Adipose tissue (tissue), 3 donors: ENCODE measurements around the gene LRRFIP2. TPM values are rescaled to one million over a fixed set of nuclear protein-coding genes. Genes with fewer than 3 reads are reported as not detected.
"Not testable (repeated sequence)": the region's sequence is repeated elsewhere in the genome, so short reads cannot be mapped to it uniquely, and the experiment has no call there.

Source experiments
- H3K27ac ChIP-seq: one replicate; pipeline ENCODE4 v1.5.1; 2013; ENCODE audit warnings: low read depth, low read length
- WGBS, 3 donors: extraction: QIAGEN DNeasy Blood & Tissue Kit; methylation state at CpG; one replicate each; pipeline ENCODE4 v1.1.7; 2013; 5-methylcytosine and 5-hydroxymethylcytosine counted together
- polyA plus RNA-seq, 3 donors: library from polyadenylated mRNA; stranded (reverse); fragments of 200-250 nt; gene quantifications; one replicate each; pipeline ENCODE4 v1.2.3, GENCODE V29; 2013
- donor health status: healthy with polysubstance abuse.
- donor health status: Bipolar disorder and iron deficiency.
- donor health status: healthy.

The LRRFIP2 gene
- polyA plus RNA-seq, 3 donors: 14.8 to 27.8 (median 21.3) TPM

DNA sequence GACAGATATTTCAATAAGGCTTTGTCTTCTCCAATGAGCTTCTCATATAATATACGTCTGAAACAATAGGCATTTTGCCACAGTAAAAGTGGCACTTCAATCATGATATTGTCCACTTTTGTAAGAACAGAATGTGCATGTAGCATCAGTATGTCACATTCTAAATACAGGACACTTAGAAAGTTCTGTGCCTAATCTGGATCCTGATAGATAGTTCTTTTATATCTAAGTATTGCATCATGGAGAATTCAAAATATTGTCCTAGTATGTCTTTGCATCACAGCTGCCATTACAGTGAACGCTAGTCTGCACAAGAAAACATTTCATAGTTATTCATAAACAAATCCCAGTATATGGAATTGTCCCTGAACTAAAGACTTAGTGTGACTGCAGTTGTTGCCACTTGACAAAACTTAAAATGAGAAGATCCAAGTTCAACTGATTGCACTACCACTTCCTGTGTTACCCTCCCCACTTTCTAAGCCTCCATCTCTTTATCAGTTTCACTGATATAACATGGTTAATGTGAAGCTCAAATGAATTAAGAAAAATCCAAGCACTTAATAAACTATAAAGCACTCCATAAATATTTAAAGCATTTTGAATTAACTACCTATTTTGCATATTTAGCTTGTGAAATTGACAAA lies 19.6 kb downstream of the LRRFIP2 start:
- H3K27ac ChIP-seq: no peak overlapping the region
- WGBS, 3 donors: 85 to 93% (median 86%) methylated on average over 2 of the region's 2 CpGs

DNA sequence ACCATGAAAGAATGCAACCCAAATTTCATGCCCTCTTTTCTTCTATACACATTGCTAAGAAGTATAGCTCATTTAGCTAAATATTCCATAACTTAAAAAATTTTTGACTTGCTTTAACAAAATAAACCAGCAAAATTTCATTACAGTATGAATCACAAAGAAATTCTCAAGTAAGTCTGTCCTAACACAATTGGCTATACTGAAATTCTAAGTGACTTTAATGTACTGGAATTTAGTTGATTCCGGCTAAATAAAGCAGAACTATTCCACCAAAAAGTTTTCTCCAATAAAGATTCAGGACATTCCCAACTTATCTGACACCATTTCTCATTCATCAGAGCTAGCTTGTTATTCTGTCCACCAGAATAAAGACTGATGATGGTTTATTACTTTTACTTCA lies 23.8 kb downstream of the LRRFIP2 start:
- 94 to 100% (median 100%) methylated on average over 1 of the region's 1 CpG for WGBS, 3 donors
- H3K27ac ChIP-seq: no peak overlapping the region

DNA sequence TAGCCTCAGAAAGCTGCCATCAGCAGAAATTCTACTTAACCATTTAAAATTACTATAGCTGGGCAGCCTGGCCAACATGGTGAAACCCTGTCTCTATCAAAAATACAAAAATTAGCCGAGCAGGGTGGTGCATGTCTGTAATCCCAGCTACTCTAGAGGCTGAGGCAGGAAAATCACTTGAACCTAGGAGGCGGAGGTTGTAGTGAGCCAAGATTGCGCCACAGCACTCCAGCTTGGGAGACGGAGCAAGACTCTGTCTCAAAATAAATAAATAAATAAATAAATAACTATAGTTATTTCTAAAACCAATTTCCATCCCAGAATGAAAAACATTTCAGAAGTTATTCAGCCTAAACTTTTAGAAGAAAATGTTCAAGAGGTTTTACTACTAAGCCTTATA lies 25.1 kb downstream of the LRRFIP2 start:
- H3K27ac ChIP-seq: no peak overlapping the region
- WGBS, 3 donors: 60 to 94% (median 61%) methylated on average over 4 of the region's 4 CpGs

DNA sequence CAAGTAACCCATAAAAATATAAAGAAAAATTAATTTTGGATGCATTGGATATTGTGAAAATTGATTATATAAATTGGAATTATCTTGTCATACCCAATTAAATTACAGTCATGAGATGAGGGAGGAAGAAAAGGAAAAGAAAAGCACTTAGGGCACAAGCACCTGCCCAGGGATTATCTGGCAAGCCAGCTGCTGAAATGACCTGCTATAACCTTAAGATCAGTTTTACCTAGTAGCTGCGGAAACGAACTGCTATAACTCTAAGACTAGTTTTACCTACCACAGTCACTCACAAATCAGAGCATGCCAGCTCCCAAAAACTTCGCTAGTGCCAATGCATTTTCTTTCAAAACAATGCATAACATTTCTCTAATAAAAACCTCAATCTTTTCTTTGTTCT lies 26.2 kb downstream of the LRRFIP2 start:
- H3K27ac ChIP-seq: no peak overlapping the region

DNA sequence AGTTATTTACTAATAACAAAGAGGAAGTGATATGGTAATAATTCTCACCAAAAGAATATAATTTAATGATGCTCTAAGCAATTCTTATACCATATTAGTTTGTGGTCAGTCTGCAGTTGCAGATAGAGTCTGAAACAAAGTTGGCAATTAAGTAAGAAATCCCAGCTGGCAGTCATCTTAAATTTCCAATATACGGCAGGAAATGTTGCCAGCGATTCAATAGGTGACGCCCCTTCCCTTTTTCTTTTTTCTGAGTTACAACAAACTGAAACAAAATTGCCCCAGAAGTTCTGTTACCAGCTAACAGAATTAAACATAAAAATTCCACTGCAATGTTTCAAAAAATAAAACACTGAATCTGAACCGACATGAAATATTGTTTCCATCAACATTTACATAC lies 26.7 kb downstream of the LRRFIP2 start:
- no peak overlapping the region for H3K27ac ChIP-seq
- WGBS, 3 donors: 29 to 80% (median 52%) methylated on average over 4 of the region's 4 CpGs

More for the DNA sequence above, 26.2 kb downstream of the LRRFIP2 start:
- WGBS, 3 donors: 71 to 89% (median 82%) methylated on average over 3 of the region's 3 CpGs

DNA sequence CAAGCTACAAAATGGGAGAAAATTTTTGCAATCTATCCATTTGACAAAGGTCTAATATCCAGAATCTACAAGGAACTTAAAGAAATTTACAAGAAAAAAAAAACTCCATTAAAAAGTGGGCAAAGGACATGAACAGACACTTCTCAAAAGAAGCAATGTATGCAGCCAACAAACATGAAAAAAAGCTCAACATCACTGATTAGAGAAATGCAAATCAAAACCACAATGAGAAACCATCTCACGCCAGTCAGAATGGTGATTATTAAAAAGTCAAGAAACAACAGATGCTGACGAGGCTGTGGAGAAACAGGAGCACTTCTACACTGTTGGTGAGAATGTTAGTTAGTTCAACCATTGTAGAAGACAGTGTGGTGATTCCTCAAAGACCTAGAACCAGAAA lies 27.5 kb downstream of the LRRFIP2 start:
- WGBS, 3 donors: 70 to 94% (median 71%) methylated on average over 2 of the region's 2 CpGs
- H3K27ac ChIP-seq: not testable (repeated sequence)

DNA sequence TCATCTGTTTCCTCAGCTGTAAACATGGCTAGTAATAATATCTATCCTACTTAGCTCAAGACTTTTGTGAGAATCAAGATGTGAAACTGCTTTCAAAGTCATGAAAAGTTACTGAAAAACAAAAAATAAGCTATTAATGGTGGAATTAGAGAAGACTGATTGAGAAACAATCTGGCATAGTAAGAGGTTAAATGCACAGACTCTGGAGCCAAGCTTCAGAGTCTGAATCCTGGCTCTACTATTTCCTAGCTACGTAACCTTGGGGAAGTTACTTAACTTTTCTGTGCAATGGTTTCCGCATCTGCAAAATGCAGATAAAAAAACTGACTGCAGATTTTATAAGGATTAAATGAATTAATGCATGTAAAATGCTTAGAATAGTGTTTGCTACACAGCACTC lies 28.8 kb downstream of the LRRFIP2 start:
- 6 to 16% (median 15%) methylated on average over 2 of the region's 2 CpGs for WGBS, 3 donors
- no peak overlapping the region for H3K27ac ChIP-seq

DNA sequence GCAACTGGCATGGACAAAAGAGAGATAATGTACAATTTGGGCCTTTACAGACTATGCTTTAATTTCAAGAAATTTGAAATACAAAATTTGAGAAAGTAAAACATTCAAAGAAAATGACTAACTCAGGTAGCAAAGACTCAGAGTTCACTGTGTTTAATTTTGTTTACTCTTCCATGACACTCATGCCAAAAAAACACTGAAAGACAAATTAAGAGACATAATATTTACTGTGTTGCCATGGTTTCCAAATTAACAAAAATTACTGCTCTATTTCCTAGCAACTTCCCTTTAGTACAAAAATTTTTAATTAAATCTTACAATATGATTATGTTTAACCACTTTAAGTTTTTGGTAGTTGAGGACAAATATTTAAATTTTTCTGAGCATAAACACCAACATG lies 29.6 kb downstream of the LRRFIP2 start:
- no peak overlapping the region for H3K27ac ChIP-seq

DNA sequence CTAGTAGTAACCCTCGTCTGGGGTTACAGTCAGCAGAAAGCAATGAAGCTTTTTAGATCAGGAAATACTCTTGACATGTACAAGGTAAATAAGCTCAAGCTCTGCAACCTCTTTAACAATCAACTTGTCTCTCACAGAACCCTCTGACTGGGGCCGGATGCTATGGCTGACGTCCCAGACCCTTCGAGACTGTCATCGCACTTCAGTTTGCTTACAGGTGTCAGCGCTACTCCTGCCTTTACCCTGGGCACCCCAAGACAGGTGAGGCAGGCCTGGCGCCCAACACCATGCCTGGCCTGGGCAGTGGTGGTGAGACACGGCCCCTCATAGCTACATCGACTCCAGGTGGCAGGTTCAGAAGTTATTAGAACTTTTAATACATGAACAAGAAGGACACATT lies 30.6 kb downstream of the LRRFIP2 start:
- no peak overlapping the region for H3K27ac ChIP-seq
- WGBS, 3 donors: 92 to 96% (median 96%) methylated on average over 9 of the region's 9 CpGs

DNA sequence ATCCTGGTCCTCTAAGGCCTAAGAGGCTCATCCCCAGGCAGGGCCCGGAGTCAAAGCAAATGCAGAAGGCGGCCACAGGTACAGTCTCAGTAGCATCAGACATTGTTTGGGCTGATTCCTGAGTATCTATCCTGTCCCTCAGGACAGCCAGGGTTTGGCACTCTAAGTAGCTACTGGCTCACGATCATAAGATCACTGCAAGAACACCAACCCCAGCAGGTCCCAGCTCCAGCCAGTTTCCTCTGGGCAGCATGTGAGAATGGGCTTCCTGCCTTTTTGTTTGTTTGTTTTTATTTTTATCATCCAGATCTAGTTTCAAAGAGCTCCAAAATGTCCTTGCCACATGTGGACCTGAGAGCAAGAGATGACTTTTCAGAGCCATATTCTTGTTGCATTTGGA lies 32.7 kb downstream of the LRRFIP2 start:
- WGBS, 3 donors: 77 to 96% (median 87%) methylated on average over 3 of the region's 3 CpGs

DNA sequence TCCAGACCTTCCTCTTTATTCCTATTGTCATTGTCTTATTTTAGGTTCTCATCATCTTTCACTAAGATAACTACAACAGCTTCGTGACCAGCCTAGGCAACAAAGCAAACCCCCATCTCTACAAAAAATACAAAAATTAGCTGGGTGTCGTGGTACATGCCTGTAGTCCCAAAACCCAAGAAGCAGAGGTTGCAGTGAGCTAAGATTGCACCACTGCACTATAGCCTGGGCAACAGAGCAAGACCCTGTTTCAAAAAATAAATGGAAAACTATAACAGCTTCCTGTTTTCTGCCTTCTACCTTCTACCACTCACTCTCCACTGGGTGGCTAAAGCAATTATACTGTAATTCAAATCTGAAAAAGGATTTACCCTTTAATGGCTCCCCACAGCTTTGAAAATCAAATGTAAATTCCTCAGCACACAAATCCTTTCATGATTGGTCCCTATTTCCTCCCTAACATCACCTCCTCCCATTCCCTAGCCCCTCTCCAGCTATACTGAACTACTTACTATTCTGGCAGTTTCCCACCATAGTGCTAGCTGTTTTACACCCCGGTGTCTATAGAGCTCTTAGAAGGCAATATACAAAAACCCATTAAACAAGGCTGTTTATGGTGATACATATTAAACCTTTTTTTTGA lies 33.4 kb downstream of the LRRFIP2 start:
- WGBS, 3 donors: 95 to 97% (median 96%) methylated on average over 3 of the region's 3 CpGs
- H3K27ac ChIP-seq: no peak overlapping the region

More for the DNA sequence above, 32.7 kb downstream of the LRRFIP2 start:
- no peak overlapping the region for H3K27ac ChIP-seq

DNA sequence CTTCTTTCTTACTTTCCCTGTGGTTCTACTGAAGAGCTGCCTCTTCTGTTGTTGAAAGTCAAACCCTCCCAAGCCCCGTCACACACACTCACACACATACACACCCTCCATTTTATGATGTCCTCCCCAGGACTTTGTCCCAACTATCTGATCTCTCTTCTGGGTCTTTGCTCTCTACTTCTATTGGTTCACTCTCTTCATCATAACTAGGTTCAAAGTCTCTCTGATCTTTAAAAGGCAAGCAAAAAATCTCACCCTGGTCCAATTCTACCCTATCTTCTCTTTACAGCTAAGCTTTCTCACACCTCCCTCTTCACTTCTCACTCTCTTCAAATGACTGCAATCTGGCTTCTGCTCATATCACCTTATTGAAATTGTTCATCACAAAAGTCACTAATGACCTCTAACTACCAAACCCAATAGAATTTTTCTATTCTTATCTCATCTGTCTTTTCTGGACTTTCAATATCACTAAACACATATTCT lies 34.8 kb downstream of the LRRFIP2 start:
- no peak overlapping the region for H3K27ac ChIP-seq
- WGBS, 3 donors: 96 to 100% (median 97%) methylated on average over 1 of the region's 1 CpG

DNA sequence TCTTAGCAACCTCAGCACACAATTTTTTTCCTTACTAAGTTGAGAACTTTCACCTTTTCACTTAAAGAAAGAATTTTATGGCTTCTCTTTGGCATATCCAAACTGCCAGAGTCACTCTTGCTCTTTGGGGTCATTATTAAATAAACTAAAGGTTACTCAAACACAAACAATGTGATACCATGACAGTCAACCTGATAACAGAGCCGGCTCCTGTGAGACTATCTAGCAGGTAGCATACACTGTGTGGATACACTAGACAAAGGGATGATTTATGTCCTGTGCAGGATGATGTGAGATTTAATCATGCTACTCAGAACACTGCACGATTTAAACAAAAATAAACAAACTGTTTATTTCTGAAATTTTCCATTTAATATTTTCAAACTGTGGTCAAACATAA lies 35.6 kb downstream of the LRRFIP2 start:
- WGBS, 3 donors: 18 to 57% (median 51%) methylated on average over 2 of the region's 2 CpGs
- no peak overlapping the region for H3K27ac ChIP-seq

DNA sequence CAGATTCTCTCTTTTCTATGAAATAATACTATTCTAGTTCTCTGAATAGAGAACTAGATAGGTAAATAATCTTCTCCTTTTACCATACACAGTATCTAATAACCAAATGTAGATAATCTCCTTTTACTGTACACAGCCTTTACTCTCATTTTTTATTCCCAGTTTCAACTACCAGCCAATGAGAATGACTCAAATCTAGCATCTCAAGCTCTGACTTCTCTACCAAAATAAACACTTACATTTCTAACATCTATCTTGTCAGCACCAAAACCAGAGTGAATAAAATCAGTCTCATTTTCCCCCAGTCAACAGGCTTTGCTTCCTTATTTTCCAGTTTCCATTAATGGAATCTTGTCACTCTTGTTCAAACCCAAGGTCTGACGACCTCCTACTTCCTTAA lies 36.9 kb downstream of the LRRFIP2 start:
- WGBS, 3 donors: 39 to 55% (median 48%) methylated on average over 1 of the region's 1 CpG
- no peak overlapping the region for H3K27ac ChIP-seq

DNA sequence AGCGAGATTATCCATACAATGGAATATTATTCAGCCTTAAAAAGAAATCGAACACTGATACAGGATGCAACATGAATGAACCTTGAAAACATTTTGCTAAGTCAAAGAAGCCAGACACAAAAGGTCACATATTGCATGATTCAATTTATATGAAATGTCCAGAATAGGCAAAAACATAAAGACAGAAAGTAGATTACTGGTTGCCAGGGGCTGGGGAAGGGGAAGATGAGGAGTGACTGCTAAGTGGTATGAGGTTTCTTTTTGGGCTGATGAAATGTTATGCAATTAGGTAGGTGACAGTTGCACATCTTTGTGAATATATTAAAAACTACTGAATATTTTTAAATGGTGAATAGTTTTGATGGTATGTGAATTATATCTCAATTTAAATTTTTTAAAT lies 38.3 kb downstream of the LRRFIP2 start:
- 97 to 99% (median 98%) methylated on average over 2 of the region's 2 CpGs for WGBS, 3 donors
- H3K27ac ChIP-seq: no peak overlapping the region

DNA sequence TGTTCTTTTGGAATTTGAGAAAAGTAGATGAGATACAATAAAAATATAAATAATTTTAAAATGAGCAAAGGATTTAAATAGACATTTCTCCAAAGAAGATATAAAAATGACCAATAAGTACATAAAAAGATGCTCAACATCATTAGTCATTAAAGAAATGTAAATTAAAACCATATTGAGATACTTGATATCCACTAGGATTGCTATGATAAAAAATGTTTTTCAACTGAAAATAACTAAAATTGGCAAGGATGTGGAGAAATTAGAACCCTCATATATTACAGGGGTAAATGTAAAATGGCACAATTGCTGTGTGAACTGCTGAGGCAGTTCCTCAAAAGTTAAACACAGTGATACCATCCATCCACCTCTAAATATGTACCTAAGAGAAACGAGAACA lies 38.8 kb downstream of the LRRFIP2 start:
- no peak overlapping the region for H3K27ac ChIP-seq
- 68 to 96% (median 71%) methylated on average over 1 of the region's 1 CpG for WGBS, 3 donors

DNA sequence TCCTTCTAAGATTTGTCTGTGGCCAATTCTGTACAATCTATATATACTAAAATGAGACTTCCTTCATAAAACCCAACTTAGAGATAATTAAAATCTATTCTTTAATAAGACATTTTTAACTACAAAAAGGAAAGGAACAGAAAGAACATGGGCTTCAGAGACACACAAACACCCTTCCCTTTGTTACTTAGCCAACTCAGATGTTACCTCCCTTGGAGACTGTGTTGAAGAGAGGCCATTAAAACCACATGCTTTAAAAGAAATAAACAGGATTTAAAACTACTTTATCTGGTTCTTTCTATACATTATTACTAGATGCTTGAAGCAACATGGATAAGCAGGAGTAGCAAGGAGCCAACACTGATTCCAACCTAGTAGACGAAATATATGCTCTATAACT lies 42.0 kb downstream of the LRRFIP2 start:
- no peak overlapping the region for H3K27ac ChIP-seq
- WGBS, 3 donors: 95 to 97% (median 95%) methylated on average over 1 of the region's 1 CpG

DNA sequence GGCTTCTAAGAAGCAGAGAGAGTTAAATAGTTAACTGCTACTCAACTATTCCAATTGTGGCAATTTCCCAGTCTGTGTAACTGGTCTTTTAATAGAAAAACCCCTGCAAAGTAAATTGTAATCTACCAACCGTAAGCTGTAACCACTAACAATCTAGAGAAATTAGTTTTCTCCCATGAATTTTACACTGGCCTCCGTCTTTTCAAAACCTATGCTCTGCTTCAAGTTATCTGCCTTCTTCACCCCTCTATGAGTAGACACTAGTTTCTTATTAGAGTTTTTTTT lies 42.6 kb downstream of the LRRFIP2 start:
- WGBS, 3 donors: 51 to 67% (median 51%) methylated on average over 2 of the region's 2 CpGs
- H3K27ac ChIP-seq: no peak overlapping the region

DNA sequence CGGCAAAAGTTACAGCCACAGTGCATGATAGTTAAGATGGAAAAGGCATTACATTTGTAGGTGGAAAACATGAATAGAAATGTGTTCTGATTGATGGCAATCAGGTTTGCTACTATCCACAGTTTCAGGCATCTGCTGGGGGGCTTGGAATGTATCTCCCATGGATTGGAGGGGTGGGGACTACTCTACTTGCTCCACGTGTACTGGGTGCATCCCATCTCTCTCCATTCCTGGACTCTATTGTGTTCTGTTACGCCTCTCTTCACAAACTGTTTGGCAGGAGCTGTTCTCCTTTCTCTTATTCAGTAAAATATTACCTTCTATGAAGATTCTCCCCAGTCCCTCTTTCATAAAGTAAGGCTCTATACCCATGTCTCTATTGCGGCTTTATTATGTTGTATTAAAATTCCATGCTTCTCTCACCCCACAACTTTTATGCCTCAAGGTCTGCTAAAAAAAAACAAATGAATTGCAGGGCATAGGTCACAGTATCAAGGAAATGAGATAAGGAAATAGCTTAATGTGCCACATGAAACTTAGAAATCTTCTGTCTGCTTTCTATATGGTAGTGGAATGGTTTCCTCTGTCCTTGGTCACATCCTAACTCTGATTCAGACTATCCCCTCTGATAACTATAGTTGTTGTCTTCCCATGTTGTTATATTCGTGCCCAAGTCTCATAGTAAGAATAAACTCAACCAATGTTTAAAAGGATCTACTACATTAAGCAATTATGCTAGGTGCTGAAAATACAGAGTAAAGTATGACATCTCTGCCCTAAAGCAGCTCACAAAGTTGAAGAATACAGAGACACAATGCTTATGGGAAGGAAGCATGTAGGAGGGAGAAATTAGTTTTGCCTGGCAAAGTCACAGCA lies 43.2 kb downstream of the LRRFIP2 start:
- H3K27ac ChIP-seq: no peak overlapping the region
- WGBS, 3 donors: 45 to 75% (median 67%) methylated on average over 5 of the region's 5 CpGs
